ENCODE measurements around the gene CARMIL1.

CARMIL1 gene

GRCh38 chr6:25370178-25371036 lies 91.2 kb downstream of the CARMIL1 start:
- no peaks in the 10 kb centered on the region for H3K27me3 ChIP-seq (ENCODE audit: insufficient read depth, low read length)
- no peak for DNase-seq
- H3K23ac ChIP-seq (ENCODE audit: low read length), result no peak overlapping the region
- H2AK5ac ChIP-seq (ENCODE audit: low read length), result no peak overlapping the region
- H2BK120ac ChIP-seq (ENCODE audit: insufficient read depth, low read length, poor library complexity), result no peak overlapping the region
- no peak overlapping the region for H3K4me3 ChIP-seq (ENCODE audit: low read depth, low read length)
- H3K36me3 ChIP-seq (ENCODE audit: control insufficient read depth in 1 of 2, insufficient read depth in 2 of 2, low read length in 2 of 2), result no peaks in the 10 kb centered on the region
- no peak overlapping the region for H2BK5ac ChIP-seq (ENCODE audit: low read depth, low read length, poor library complexity)
- H3K79me2 ChIP-seq (ENCODE audit: control insufficient read depth, insufficient read depth, low read length, poor library complexity), result peaks cover 4% of the 10 kb centered on the region
- H3K27ac ChIP-seq (ENCODE audit: low read depth, low read length), result no peak overlapping the region
- no peak overlapping the region for H3K14ac ChIP-seq (ENCODE audit: low read length)
- no peaks in the 10 kb centered on the region for H3K79me1 ChIP-seq (ENCODE audit: low read length)
- no peak overlapping the region for H2AFZ ChIP-seq (ENCODE audit: insufficient read depth, low read length, poor library complexity)
- no peak overlapping the region for H3K9ac ChIP-seq (ENCODE audit: low read length)
- no peak overlapping the region for H3K18ac ChIP-seq (ENCODE audit: low read length)
- no peak overlapping the region for H3K4ac ChIP-seq (ENCODE audit: low read depth, low read length)
- no CpG with 5 or more reads among the region's 10 CpGs for WGBS (ENCODE audit: extremely low coverage, insufficient coverage, insufficient read length)
- H3K9me3 ChIP-seq (ENCODE audit: insufficient read depth, low read depth, low read length), result no peaks in the 10 kb centered on the region
- no peak overlapping the region for H3K4me2 ChIP-seq (ENCODE audit: low read length)
- H4K12ac ChIP-seq (ENCODE audit: low read depth, low read length), result no peak overlapping the region
- H4K8ac ChIP-seq (ENCODE audit: low read depth, low read length), result no peak overlapping the region
- no peak overlapping the region for H2BK12ac ChIP-seq (ENCODE audit: low read length)
- no peaks in the 10 kb centered on the region for H3K4me1 ChIP-seq (ENCODE audit: control insufficient read depth in 1 of 2, insufficient read depth in 2 of 2, low read length in 2 of 2)
- no peak overlapping the region for H4K91ac ChIP-seq (ENCODE audit: low read depth, low read length)

- Histone ChIP-seq H3K4me1 (ENCODE audit: control insufficient read depth in 1 of 2, insufficient read depth in 2 of 2, low read length in 2 of 2) (no peaks in the 10 kb centered on the region), H2BK5ac (ENCODE audit: low read depth, low read length, poor library complexity) (no peak overlapping the region), H3K27me3 (ENCODE audit: insufficient read depth, low read length) (no peaks in the 10 kb centered on the region), H3K9me3 (ENCODE audit: insufficient read depth, low read depth, low read length) (no peaks in the 10 kb centered on the region), H3K4me2 (ENCODE audit: low read length) (no peak overlapping the region), H2AFZ (ENCODE audit: insufficient read depth, low read length, poor library complexity) (no peak overlapping the region), H3K9ac (ENCODE audit: low read length) (no peak overlapping the region), H3K18ac (ENCODE audit: low read length) (no peak overlapping the region), H3K36me3 (ENCODE audit: control insufficient read depth in 1 of 2, insufficient read depth in 2 of 2, low read length in 2 of 2) (no peaks in the 10 kb centered on the region), H2BK12ac (ENCODE audit: low read length) (no peak overlapping the region), H3K4ac (ENCODE audit: low read depth, low read length) (no peak overlapping the region), H3K14ac (ENCODE audit: low read length) (no peak overlapping the region), H3K23ac (ENCODE audit: low read length) (no peak overlapping the region), H4K12ac (ENCODE audit: low read depth, low read length) (no peak overlapping the region), H3K79me1 (ENCODE audit: low read length) (no peaks in the 10 kb centered on the region), H3K27ac (ENCODE audit: low read depth, low read length) (no peak overlapping the region), H3K4me3 (ENCODE audit: low read depth, low read length) (no peak overlapping the region), H2BK120ac (ENCODE audit: insufficient read depth, low read length, poor library complexity) (no peak overlapping the region), H3K79me2 (ENCODE audit: control insufficient read depth, insufficient read depth, low read length, poor library complexity) (peaks cover 4% of the 10 kb centered on the region), H4K8ac (ENCODE audit: low read depth, low read length) (no peak overlapping the region), H4K91ac (ENCODE audit: low read depth, low read length) (no peak overlapping the region), H2AK5ac (ENCODE audit: low read length) (no peak overlapping the region)
- no CpG with 5 or more reads among the region's 2 CpGs for WGBS (ENCODE audit: extremely low coverage, insufficient coverage, insufficient read length)
- no peak for DNase-seq
These were observed 91.8 kb downstream of the CARMIL1 start for GRCh38 chr6:25371037-25371347.

GRCh38 chr6:25375125-25375524 lies 96.0 kb downstream of the CARMIL1 start:
- H3K4me3 ChIP-seq (ENCODE audit: low read depth, low read length), result no peak overlapping the region
- H3K27ac ChIP-seq (ENCODE audit: low read depth, low read length), result no peak overlapping the region
- no peak overlapping the region for H3K18ac ChIP-seq (ENCODE audit: low read length)
- H3K36me3 ChIP-seq (ENCODE audit: control insufficient read depth in 1 of 2, insufficient read depth in 2 of 2, low read length in 2 of 2), result no peaks in the 10 kb centered on the region
- H3K4me2 ChIP-seq (ENCODE audit: low read length), result no peak overlapping the region
- H3K4ac ChIP-seq (ENCODE audit: low read depth, low read length), result no peak overlapping the region
- WGBS (ENCODE audit: extremely low coverage, insufficient coverage, insufficient read length), result no CpG with 5 or more reads among the region's 1 CpG
- no peaks in the 10 kb centered on the region for H3K9me3 ChIP-seq (ENCODE audit: insufficient read depth, low read depth, low read length)
- DNase-seq, result no peak
- H3K79me1 ChIP-seq (ENCODE audit: low read length), result no peaks in the 10 kb centered on the region
- no peak overlapping the region for H3K14ac ChIP-seq (ENCODE audit: low read length)
- no peaks in the 10 kb centered on the region for H3K27me3 ChIP-seq (ENCODE audit: insufficient read depth, low read length)
- H3K4me1 ChIP-seq (ENCODE audit: control insufficient read depth in 1 of 2, insufficient read depth in 2 of 2, low read length in 2 of 2), result no peaks in the 10 kb centered on the region
- no peak overlapping the region for H4K8ac ChIP-seq (ENCODE audit: low read depth, low read length)
- H4K12ac ChIP-seq (ENCODE audit: low read depth, low read length), result no peak overlapping the region
- no peak overlapping the region for H2AFZ ChIP-seq (ENCODE audit: insufficient read depth, low read length, poor library complexity)
- H2AK5ac ChIP-seq (ENCODE audit: low read length), result no peak overlapping the region
- H3K9ac ChIP-seq (ENCODE audit: low read length), result no peak overlapping the region
- H2BK12ac ChIP-seq (ENCODE audit: low read length), result no peak overlapping the region
- H3K23ac ChIP-seq (ENCODE audit: low read length), result no peak overlapping the region
- H4K91ac ChIP-seq (ENCODE audit: low read depth, low read length), result no peak overlapping the region
- H3K79me2 ChIP-seq (ENCODE audit: control insufficient read depth, insufficient read depth, low read length, poor library complexity), result no peaks in the 10 kb centered on the region
- H2BK5ac ChIP-seq (ENCODE audit: low read depth, low read length, poor library complexity), result no peak overlapping the region
- no peak overlapping the region for H2BK120ac ChIP-seq (ENCODE audit: insufficient read depth, low read length, poor library complexity)

GRCh38 chr6:25377664-25378063 lies 98.5 kb downstream of the CARMIL1 start:
- Histone ChIP-seq H3K14ac (ENCODE audit: low read length) (no peak overlapping the region), H4K8ac (ENCODE audit: low read depth, low read length) (no peak overlapping the region), H3K79me1 (ENCODE audit: low read length) (no peaks in the 10 kb centered on the region), H3K23ac (ENCODE audit: low read length) (no peak overlapping the region), H3K36me3 (ENCODE audit: control insufficient read depth in 1 of 2, insufficient read depth in 2 of 2, low read length in 2 of 2) (no peaks in the 10 kb centered on the region), H3K27ac (ENCODE audit: low read depth, low read length) (no peak overlapping the region), H3K4me1 (ENCODE audit: control insufficient read depth in 1 of 2, insufficient read depth in 2 of 2, low read length in 2 of 2) (no peaks in the 10 kb centered on the region), H3K4me2 (ENCODE audit: low read length) (no peak overlapping the region), H2BK5ac (ENCODE audit: low read depth, low read length, poor library complexity) (no peak overlapping the region), H3K9ac (ENCODE audit: low read length) (no peak overlapping the region), H3K27me3 (ENCODE audit: insufficient read depth, low read length) (no peaks in the 10 kb centered on the region), H3K79me2 (ENCODE audit: control insufficient read depth, insufficient read depth, low read length, poor library complexity) (no peaks in the 10 kb centered on the region), H2AK5ac (ENCODE audit: low read length) (no peak overlapping the region), H4K91ac (ENCODE audit: low read depth, low read length) (no peak overlapping the region), H4K12ac (ENCODE audit: low read depth, low read length) (no peak overlapping the region), H3K4ac (ENCODE audit: low read depth, low read length) (no peak overlapping the region), H3K18ac (ENCODE audit: low read length) (no peak overlapping the region), H2BK120ac (ENCODE audit: insufficient read depth, low read length, poor library complexity) (no peak overlapping the region), H3K9me3 (ENCODE audit: insufficient read depth, low read depth, low read length) (no peaks in the 10 kb centered on the region), H3K4me3 (ENCODE audit: low read depth, low read length) (no peak overlapping the region), H2AFZ (ENCODE audit: insufficient read depth, low read length, poor library complexity) (no peak overlapping the region), H2BK12ac (ENCODE audit: low read length) (no peak overlapping the region)
- WGBS (ENCODE audit: extremely low coverage, insufficient coverage, insufficient read length), result no CpG with 5 or more reads among the region's 1 CpG
- DNase-seq, result no peak
